Nephron progenitor cell (in vitro differentiated cells): ENCODE results near the gene PHF5A.
"Not testable (repeated sequence)": the region's sequence is repeated elsewhere in the genome, so short reads cannot be mapped to it uniquely, and the experiment has no call there.

ENCODE experiments used
- DNase-seq: peaks from one replicate; pipeline ENCODE4 v3.0.0; 2021
- H3K27ac Mint-ChIP-seq: 2 replicates; pipeline ENCODE4 v1.8.0; 2021; ENCODE audit warnings: mild to moderate bottlenecking, moderate library complexity, mixed read lengths
- H3K27me3 Mint-ChIP-seq: 2 replicates; pipeline ENCODE4 v1.8.0; 2021; ENCODE audit warnings: mild to moderate bottlenecking, low read depth, mixed read lengths; ENCODE audit not compliant: poor library complexity
- H3K36me3 Mint-ChIP-seq: 2 replicates; pipeline ENCODE4 v1.8.0; 2021; ENCODE audit warnings: low read depth, mixed read lengths
- H3K4me1 Mint-ChIP-seq: 2 replicates; pipeline ENCODE4 v1.8.0; 2021; ENCODE audit warnings: mixed read lengths
- H3K4me3 Mint-ChIP-seq: 2 replicates; pipeline ENCODE4 v1.8.0; 2021; ENCODE audit warnings: mild to moderate bottlenecking, moderate library complexity, mixed read lengths
- H3K9me3 Mint-ChIP-seq: 2 replicates; pipeline ENCODE4 v1.8.0; 2021; ENCODE audit warnings: mild to moderate bottlenecking, moderate library complexity, mixed read lengths
- CTCF ChIP-seq: fragments of 200-600 bp; sonication (generic); IDR thresholded peaks from 2 replicates; pipeline ENCODE4 v1.5.0; 2021; ENCODE audit warnings: antibody characterized with exemption

Gene PHF5A

GRCh38 chr22:41442240-41442792 lies 26.2 kb downstream of the PHF5A start:
- Mint-ChIP-seq H3K27me3 (peaks cover 2% of the 10 kb centered on the region), H3K4me3 (peak overlapping the region; percentile 98), H3K9me3 (no peaks in the 10 kb centered on the region), H3K4me1 (peaks cover 45% of the 10 kb centered on the region), H3K27ac (peak overlapping the region; percentile 84), H3K36me3 (peaks cover 36% of the 10 kb centered on the region)
- no peak for DNase-seq
- no peak for TF ChIP-seq CTCF

- peaks cover 54% of the 10 kb centered on the region for H3K36me3 Mint-ChIP-seq
- not testable (repeated sequence) for H3K4me3 Mint-ChIP-seq, H3K27me3 Mint-ChIP-seq, DNase-seq, H3K9me3 Mint-ChIP-seq
- peaks cover 63% of the 10 kb centered on the region for H3K4me1 Mint-ChIP-seq
- H3K27ac Mint-ChIP-seq: peak overlapping the region; percentile 72
Observed at GRCh38 chr22:41440511-41440910, 28.0 kb downstream of the PHF5A start.

- H3K9me3 Mint-ChIP-seq: no peaks in the 10 kb centered on the region
- H3K27ac Mint-ChIP-seq: peak overlapping the region; percentile 90
- H3K4me1 Mint-ChIP-seq: peaks cover 47% of the 10 kb centered on the region
- no peak for TF ChIP-seq CTCF
- H3K4me3 Mint-ChIP-seq: no peak overlapping the region
- no peaks in the 10 kb centered on the region for H3K27me3 Mint-ChIP-seq
- no peak for DNase-seq
- H3K36me3 Mint-ChIP-seq: peaks cover 64% of the 10 kb centered on the region
Observed at GRCh38 chr22:41437198-41437597, 31.3 kb downstream of the PHF5A start.

GRCh38 chr22:41436322-41437113 lies 32.0 kb downstream of the PHF5A start:
- Mint-ChIP-seq H3K36me3 (peaks cover 67% of the 10 kb centered on the region), H3K4me1 (peaks cover 45% of the 10 kb centered on the region), H3K9me3 (no peaks in the 10 kb centered on the region), H3K27me3 (no peaks in the 10 kb centered on the region), H3K27ac (peak overlapping the region; percentile 90), H3K4me3 (no peak overlapping the region)
- no peak for TF ChIP-seq CTCF
- no peak for DNase-seq

- no peak for DNase-seq
- peaks cover 69% of the 10 kb centered on the region for H3K36me3 Mint-ChIP-seq
- H3K9me3 Mint-ChIP-seq: no peaks in the 10 kb centered on the region
- H3K4me1 Mint-ChIP-seq: peaks cover 52% of the 10 kb centered on the region
- H3K27ac Mint-ChIP-seq: peak overlapping the region; percentile 16
- H3K4me3 Mint-ChIP-seq: no peak overlapping the region
- no peak for TF ChIP-seq CTCF
- no peaks in the 10 kb centered on the region for H3K27me3 Mint-ChIP-seq
Observed at GRCh38 chr22:41435560-41435959, 32.9 kb downstream of the PHF5A start.

GRCh38 chr22:41434361-41435003 lies 34.0 kb downstream of the PHF5A start:
- peaks cover 53% of the 10 kb centered on the region for H3K4me1 Mint-ChIP-seq
- H3K4me3 Mint-ChIP-seq, H3K27me3 Mint-ChIP-seq, DNase-seq, H3K9me3 Mint-ChIP-seq: not testable (repeated sequence)
- peaks cover 67% of the 10 kb centered on the region for H3K36me3 Mint-ChIP-seq
- H3K27ac Mint-ChIP-seq: peak overlapping the region; percentile 63

GRCh38 chr22:41433480-41433879 lies 35.0 kb downstream of the PHF5A start:
- peaks cover 59% of the 10 kb centered on the region for H3K36me3 Mint-ChIP-seq

More at GRCh38 chr22:41433480-41433879, 35.0 kb downstream of the PHF5A start:
- not testable (repeated sequence) for H3K27ac Mint-ChIP-seq, DNase-seq, H3K4me3 Mint-ChIP-seq, H3K9me3 Mint-ChIP-seq, H3K27me3 Mint-ChIP-seq
- H3K4me1 Mint-ChIP-seq: peaks cover 46% of the 10 kb centered on the region
